Right lobe of liver (tissue), 6 donors: ENCODE measurements around the gene MGA. TPM values are rescaled to one million over a fixed set of nuclear protein-coding genes. Genes with fewer than 3 reads are reported as not detected.
"Not testable (repeated sequence)": the region's sequence is repeated elsewhere in the genome, so short reads cannot be mapped to it uniquely, and the experiment has no call there.

ENCODE experiments used
- ATAC-seq, 4 donors: fragments of 200-7000 bp; cut with Tn5 transposase; one replicate each; pipeline ENCODE4 v1.9.1; 2020; ENCODE audit warnings: mild to moderate bottlenecking in 4 of 4, moderate library complexity in 4 of 4
- DNase-seq, 3 donors: peaks; one replicate each; pipeline ENCODE4 v3.0.0-alpha.2; 2020
- H3K27ac ChIP-seq, 3 donors: fragments of 200-600 bp; one replicate each; pipeline ENCODE4 v1.8.0; 2022
- H3K27me3 ChIP-seq, 2 donors: fragments of 200-600 bp; one replicate each; pipeline ENCODE4 v1.8.0; 2022
- H3K36me3 ChIP-seq, 4 donors: fragments of 200-600 bp; sonication (generic) in 1 of 4; one replicate each; pipeline versions ENCODE4 v1.5.1 to v1.8.0; 2017 to 2022; ENCODE audit warnings: control low read depth in 1 of 4
- H3K4me1 ChIP-seq, 4 donors: fragments of 200-600 bp; sonication (generic) in 1 of 4; one replicate each; pipeline versions ENCODE4 v1.5.1 to v1.8.0; 2017 to 2022; ENCODE audit warnings: control low read depth in 1 of 4
- H3K4me3 ChIP-seq, 3 donors: fragments of 200-600 bp; one replicate each; pipeline ENCODE4 v1.8.0; 2022
- H3K9me3 ChIP-seq, 4 donors: fragments of 200-600 bp; sonication (generic) in 1 of 4; one replicate each; pipeline versions ENCODE4 v1.5.1 to v1.8.0; 2017 to 2022; ENCODE audit warnings: control low read depth in 1 of 4
- CTCF ChIP-seq, 4 donors: fragments of 200-600 bp in 3 of 4; fragments of 450-650 bp in 1 of 4; IDR thresholded peaks; one replicate each; pipeline versions ENCODE4 v1.5.1 to v1.8.0; 2016 to 2022; ENCODE audit warnings: antibody characterized with exemption in 4 of 4, mild to moderate bottlenecking in 2 of 4
- POLR2A ChIP-seq: fragments of 450-650 bp; IDR thresholded peaks from one replicate; pipeline ENCODE4 v1.6.1; 2017; ENCODE audit warnings: antibody characterized with exemption, mild to moderate bottlenecking
- WGBS: methylation state at CpG from one replicate; pipeline ENCODE4 v1.1.6; 2018; ENCODE audit warnings: low coverage, low lambda C conversion rate; ENCODE audit not compliant: insufficient coverage; ENCODE audit errors: missing lambda C conversion rate; 5-methylcytosine and 5-hydroxymethylcytosine counted together
- intact Hi-C, 2 donors: fragments of 100-400 bp; cut with DNase I; formaldehyde crosslinking; loops; one replicate each; pipeline versions ENCODE4 v1.11.2 to v1.14.1; 2022
- total RNA-seq, 6 experiments: library from RNA; depleted of rRNA in 2 of 6; stranded (reverse); fragments of >200 nt in 2 of 6; fragmentation: NEBNext Ultra II Directional in 3 of 6; extraction: Animal tissue kit (Norgen Biotek cat#: 25700) in 3 of 6; gene quantifications; one replicate each; pipeline versions ENCODE4 v1.1.0 to v1.2.4, GENCODE V29; 2016 to 2023
- donor health status: DM: no; HTN: yes; CAD: no.
- donor health status: DM: no; HTN: no; CAD: no.
- donor health status: DM: no; HTN: no; CAD: no.
- donor health status: DM: no; HTN: yes; CAD: no.
- donor health status: DM: no; HTN: yes; CAD: no.

MGA gene
- total RNA-seq, 6 experiments from 2014 or later = 10.9 to 17.2 (median 12.1) TPM

GRCh38 chr15:41732483-41732882 lies 72.3 kb downstream of the MGA start:
- 80% methylated on average over 1 of the region's 1 CpG for WGBS
- DNase-seq (no peak), ATAC-seq (no peak)
- H3K4me1 ChIP-seq = no peaks in the 10 kb centered on the region
- TF ChIP-seq POLR2A = no peak
- TF ChIP-seq CTCF (IDR thresholded peaks at IDR 0.05) = no peak
- no peaks in the 10 kb centered on the region for H3K27me3 ChIP-seq
- H3K9me3 ChIP-seq = no peaks in the 10 kb centered on the region
- peaks cover 0 to 30% (median 11%) of the 10 kb centered on the region in 4 donors for H3K36me3 ChIP-seq
- H3K27ac ChIP-seq = no peak overlapping the region
- H3K4me3 ChIP-seq = no peak overlapping the region
- intact Hi-C loops = no loop called here

- peaks cover 0 to 32% (median 11%) of the 10 kb centered on the region in 4 donors for H3K36me3 ChIP-seq
- DNase-seq = no peak
- H3K9me3 ChIP-seq = no peaks in the 10 kb centered on the region
- no peak for TF ChIP-seq POLR2A
- TF ChIP-seq CTCF (IDR thresholded peaks at IDR 0.05) = no peak
- no peak overlapping the region for H3K4me3 ChIP-seq
- ATAC-seq = no peak
- no peak overlapping the region for H3K27ac ChIP-seq
- 91% methylated on average over 4 of the region's 4 CpGs for WGBS
- no peaks in the 10 kb centered on the region for H3K27me3 ChIP-seq
- H3K4me1 ChIP-seq = no peaks in the 10 kb centered on the region
- intact Hi-C loops = no loop called here
Measured at GRCh38 chr15:41734079-41734478, 73.9 kb downstream of the MGA start.

- no peak for TF ChIP-seq POLR2A
- no peak for TF ChIP-seq CTCF (IDR thresholded peaks at IDR 0.05)
- Histone ChIP-seq H3K4me1 (no peaks in the 10 kb centered on the region), H3K4me3 (no peak overlapping the region), H3K27me3 (no peaks in the 10 kb centered on the region), H3K27ac (no peak overlapping the region), H3K36me3 (peaks cover 0 to 34% (median 11%) of the 10 kb centered on the region in 4 donors), H3K9me3 (no peaks in the 10 kb centered on the region)
- intact Hi-C loops = no loop called here
- WGBS = 93% methylated on average over 4 of the region's 4 CpGs
- ATAC-seq (no peak), DNase-seq (no peak)
Measured at GRCh38 chr15:41735046-41735445, 74.8 kb downstream of the MGA start.

GRCh38 chr15:41735492-41735891 lies 75.3 kb downstream of the MGA start:
- H3K27ac ChIP-seq, H3K4me1 ChIP-seq, DNase-seq, ATAC-seq, H3K4me3 ChIP-seq, H3K27me3 ChIP-seq, intact Hi-C loops, H3K9me3 ChIP-seq: not testable (repeated sequence)
- H3K36me3 ChIP-seq = peaks cover 0 to 32% (median 10%) of the 10 kb centered on the region in 4 donors
- WGBS = 100% methylated on average over 3 of the region's 10 CpGs

GRCh38 chr15:41746802-41747201 lies 86.6 kb downstream of the MGA start:
- WGBS = 90% methylated on average over 1 of the region's 1 CpG

More at GRCh38 chr15:41746802-41747201, 86.6 kb downstream of the MGA start:
- Histone ChIP-seq H3K27me3 (no peaks in the 10 kb centered on the region), H3K36me3 (peaks cover 0 to 33% (median 4%) of the 10 kb centered on the region in 4 donors), H3K4me1 (no peaks in the 10 kb centered on the region), H3K4me3 (no peak overlapping the region), H3K9me3 (no peaks in the 10 kb centered on the region), H3K27ac (no peak overlapping the region)
- DNase-seq (no peak), ATAC-seq (no peak)
- intact Hi-C loops = no loop called here
- TF ChIP-seq POLR2A (no peak), CTCF (IDR thresholded peaks at IDR 0.05) (no peak)
